ENCODE data around the gene PRPS1L1.

DNA sequence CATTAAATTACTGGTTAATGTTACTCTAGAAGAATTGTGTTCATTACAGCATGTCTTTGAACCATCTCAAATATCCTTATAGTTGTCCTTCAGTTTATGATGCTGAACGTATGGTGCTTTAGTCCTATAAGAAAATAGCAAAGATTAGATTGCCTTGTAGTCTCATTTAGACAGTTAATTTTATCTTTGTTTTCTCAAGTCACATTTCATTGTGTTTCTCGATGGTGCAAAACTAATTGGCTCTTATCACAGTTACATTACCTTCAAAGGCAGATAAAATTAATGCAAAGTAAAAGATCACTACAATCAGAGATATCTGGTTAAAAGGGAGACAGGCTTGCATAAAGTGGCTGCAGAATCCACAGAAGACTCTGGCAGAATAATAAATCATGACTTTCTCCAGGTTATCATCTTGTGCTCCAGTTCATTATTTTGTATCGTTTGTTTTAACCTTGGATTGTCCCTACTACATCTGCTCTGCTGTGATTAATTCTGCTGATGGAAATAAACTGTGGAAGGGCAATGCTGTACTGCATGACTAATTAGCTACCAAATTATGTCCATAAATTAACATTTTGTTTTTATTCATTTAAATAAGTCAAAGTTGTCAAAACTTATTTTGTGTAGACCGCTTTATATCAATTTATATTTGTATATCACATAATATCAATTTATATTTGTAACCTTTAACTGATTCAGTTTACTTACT, 24.2 kb downstream of the PRPS1L1 start:
- TF ChIP-seq FOXP2 (optimal IDR thresholded peaks at IDR 0.05; ENCODE audit: control extremely low read depth, extremely low read length, insufficient read depth) (no peak), POLR2AphosphoS5 (IDR thresholded peaks at IDR 0.05; ENCODE audit: borderline replicate concordance, low read depth, low read length) (no peak), EZH2 (IDR thresholded peaks at IDR 0.05) (no peak)

All from SK-N-MC (cell line).